HG02973 (cell line): ENCODE data around the gene UMODL1.
"Not testable (repeated sequence)": the region's sequence is repeated elsewhere in the genome, so short reads cannot be mapped to it uniquely, and the experiment has no call there.

ENCODE experiments used
- ATAC-seq: cut with Tn5 transposase; IDR thresholded peaks from one replicate; pipeline ENCODE4 v1.9.1; 2021; ENCODE audit warnings: moderate library complexity; ENCODE audit not compliant: unreplicated experiment

The UMODL1 gene

GRCh38 chr21:42112238-42112637 is 41.1 kb downstream of the UMODL1 start:
- no peak for ATAC-seq

- ATAC-seq, result no peak
Measured at GRCh38 chr21:42112857-42113256, 41.7 kb downstream of the UMODL1 start.

- ATAC-seq, result no peak
Measured at GRCh38 chr21:42113926-42114409, 42.9 kb downstream of the UMODL1 start.

GRCh38 chr21:42114646-42115045 is 43.5 kb downstream of the UMODL1 start:
- no peak for ATAC-seq

GRCh38 chr21:42115136-42115683 is 44.1 kb downstream of the UMODL1 start:
- ATAC-seq, result no peak

GRCh38 chr21:42116551-42116950 is 45.4 kb downstream of the UMODL1 start:
- ATAC-seq, result not testable (repeated sequence)

- ATAC-seq, result no peak
Measured at GRCh38 chr21:42117229-42117966, 46.3 kb downstream of the UMODL1 start.

GRCh38 chr21:42117967-42118780 is 47.1 kb downstream of the UMODL1 start:
- ATAC-seq, result no peak

GRCh38 chr21:42118901-42119300 is 47.8 kb downstream of the UMODL1 start:
- no peak for ATAC-seq

GRCh38 chr21:42120101-42120902 is 49.2 kb downstream of the UMODL1 start:
- ATAC-seq, result no peak

- ATAC-seq, result no peak
Measured at GRCh38 chr21:42120903-42121535, 49.9 kb downstream of the UMODL1 start.

- ATAC-seq, result no peak
Measured at GRCh38 chr21:42121794-42122193, 50.7 kb downstream of the UMODL1 start.

- ATAC-seq, result no peak
Measured at GRCh38 chr21:42122398-42122797, 51.3 kb downstream of the UMODL1 start.

- no peak for ATAC-seq
Measured at GRCh38 chr21:42122808-42123207, 51.7 kb downstream of the UMODL1 start.

- ATAC-seq, result no peak
Measured at GRCh38 chr21:42123219-42123908, 52.2 kb downstream of the UMODL1 start.

GRCh38 chr21:42124081-42124480 is 53.0 kb downstream of the UMODL1 start:
- no peak for ATAC-seq

GRCh38 chr21:42124826-42125570 is 53.9 kb downstream of the UMODL1 start:
- ATAC-seq, result no peak

GRCh38 chr21:42125571-42126544 is 54.7 kb downstream of the UMODL1 start:
- ATAC-seq, result no peak
